ENCODE measurements around the gene SH3BP5L. TPM values are rescaled to one million over a fixed set of nuclear protein-coding genes. Genes with fewer than 3 reads are reported as not detected.

The SH3BP5L gene
- total and polyA plus RNA-seq, 2 of the 13 experiments (the other 11 are each of a cell fraction or from before 2014, with no cell fraction given): 10.3 to 14.9 TPM

DNA sequence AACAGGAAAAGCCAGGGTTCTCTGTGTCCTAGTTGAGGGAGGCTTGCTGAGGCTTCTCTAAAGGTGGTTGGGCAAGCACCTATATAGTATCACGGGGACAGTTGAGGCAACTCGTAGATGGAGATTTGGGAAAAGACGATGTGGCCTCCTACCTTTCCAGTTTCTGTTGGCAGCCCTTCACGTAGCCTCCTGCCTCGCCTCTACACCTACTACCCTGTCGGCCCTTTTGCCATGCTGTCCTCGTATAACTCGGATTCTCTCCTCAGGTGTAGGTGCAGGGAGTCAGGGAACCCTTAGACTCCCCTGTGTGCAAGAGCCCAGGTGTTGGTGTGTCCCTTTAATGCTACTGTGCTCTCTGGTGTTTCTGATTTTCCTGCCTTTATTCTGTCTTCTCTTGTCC is 22.9 kb upstream of the SH3BP5L start:
- H2AFZ ChIP-seq (ENCODE audit: low read length): no peak overlapping the region
- ChIA-PET POLR2A (no interaction called here), CTCF (ENCODE audit: low intra/inter-chr PET ratio, low total read pairs) (no interaction called here)
- H3K27ac ChIP-seq (ENCODE audit: extremely low read length, insufficient read depth, low read length): no peak overlapping the region
- peaks cover 24 to 62% of the 10 kb centered on the region in 2 experiments for H3K36me3 ChIP-seq (replicated peaks in 1 of 2; ENCODE audit: control insufficient read depth in 1 of 2, insufficient read depth in 2 of 2, low read length in 2 of 2)
- ATAC-seq (no peak), DNase-seq (ENCODE audit: low spot score) (no peak), FAIRE-seq (no peak)
- 0 out of 2 replicates have a peak, but pooled peaks cover 3% of the 10 kb centered on the region for H4K20me1 ChIP-seq (ENCODE audit: insufficient read depth, low read length)
- intact Hi-C loops (cut with micrococcal nuclease; ENCODE audit: unreplicated experiment): no loop called here
- no peak overlapping the region for H3K4me3 ChIP-seq (replicated peaks in 1 of 3; ENCODE audit: insufficient read depth in 1 of 3, low read depth in 2 of 3, low read length in 3 of 3)
- no peak overlapping the region for H3K4me2 ChIP-seq (ENCODE audit: low read depth, low read length)
- TF ChIP-seq SSRP1 (CRISPR knock-in tag; IDR thresholded peaks at IDR 0.05) (0 out of 2 replicates have a peak, but pooled peaks have one; percentile 54), HMGXB3 (CRISPR knock-in tag; IDR thresholded peaks at IDR 0.05; ENCODE audit: borderline replicate concordance) (no peak)
- H3K9me3 ChIP-seq (ENCODE audit: low read length): no peaks in the 10 kb centered on the region
- H3K79me2 ChIP-seq (ENCODE audit: insufficient read depth, low read length): no peaks in the 10 kb centered on the region
- H3K27me3 ChIP-seq (ENCODE audit: control insufficient read depth in 1 of 2, insufficient read depth in 2 of 2, low read length in 2 of 2): no peaks in the 10 kb centered on the region
- 96% methylated on average over 8 of the region's 8 CpGs for WGBS (ENCODE audit: low lambda C conversion rate)
- in situ Hi-C loops (cut with HindIII; ENCODE audit: extremely low pct_ligation_motif_present, low pct_unique_long_range_greater_than_20kb): no loop called here
- no peaks in the 10 kb centered on the region for H3K4me1 ChIP-seq (ENCODE audit: insufficient read depth, low read length)
- H3K9ac ChIP-seq (ENCODE audit: insufficient read depth, low read depth, low read length): no peak overlapping the region
- BruUV-seq (replicated peaks): no TSS peak

GRCh38 chr1:248847956-248848561 is 22.3 kb upstream of the SH3BP5L start:
- CTCF ChIA-PET (ENCODE audit: low intra/inter-chr PET ratio, low total read pairs): no interaction called here
- no peaks in the 10 kb centered on the region for H3K79me2 ChIP-seq (ENCODE audit: insufficient read depth, low read length)
- no peak overlapping the region for H3K27ac ChIP-seq (ENCODE audit: extremely low read length, insufficient read depth, low read length)
- H3K4me3 ChIP-seq (replicated peaks in 1 of 3; ENCODE audit: insufficient read depth in 1 of 3, low read depth in 2 of 3, low read length in 3 of 3): no peak overlapping the region
- no peak overlapping the region for H2AFZ ChIP-seq (ENCODE audit: low read length)
- ATAC-seq (no peak), DNase-seq (ENCODE audit: low spot score) (no peak), FAIRE-seq (no peak)
- H3K9me3 ChIP-seq (ENCODE audit: low read length): no peaks in the 10 kb centered on the region
- H3K4me1 ChIP-seq (ENCODE audit: insufficient read depth, low read length): no peaks in the 10 kb centered on the region
- 0 out of 2 replicates have a peak, but pooled peaks cover 3% of the 10 kb centered on the region for H4K20me1 ChIP-seq (ENCODE audit: insufficient read depth, low read length)
- peaks cover 24 to 56% of the 10 kb centered on the region in 2 experiments for H3K36me3 ChIP-seq (replicated peaks in 1 of 2; ENCODE audit: control insufficient read depth in 1 of 2, insufficient read depth in 2 of 2, low read length in 2 of 2)
- no peak overlapping the region for H3K4me2 ChIP-seq (ENCODE audit: low read depth, low read length)
- H3K27me3 ChIP-seq (ENCODE audit: control insufficient read depth in 1 of 2, insufficient read depth in 2 of 2, low read length in 2 of 2): no peaks in the 10 kb centered on the region
- in situ Hi-C loops (cut with HindIII; ENCODE audit: extremely low pct_ligation_motif_present, low pct_unique_long_range_greater_than_20kb) (no loop called here), intact Hi-C loops (cut with micrococcal nuclease; ENCODE audit: unreplicated experiment) (no loop called here)
- 95% methylated on average over 39 of the region's 72 CpGs for WGBS (ENCODE audit: low lambda C conversion rate)
- no peak overlapping the region for H3K9ac ChIP-seq (ENCODE audit: insufficient read depth, low read depth, low read length)
- no TSS peak for BruUV-seq (replicated peaks)
- POLR2A ChIA-PET: no interaction called here
- 0 out of 2 replicates have a peak, but pooled peaks have one; percentile 15 for TF ChIP-seq ZHX1 (CRISPR knock-in tag; IDR thresholded peaks at IDR 0.05; ENCODE audit: low read depth)
- TF ChIP-seq RBFOX2 (IDR thresholded peaks at IDR 0.05; ENCODE audit: low read depth, low read length): peak; percentile 70
- no peak for TF ChIP-seq SAP130 (CRISPR knock-in tag; IDR thresholded peaks at IDR 0.05; ENCODE audit: low read depth)
- TF ChIP-seq ZC3H13 (CRISPR knock-in tag; IDR thresholded peaks at IDR 0.05): peak; percentile 71; the same call in 1 of the 2 replicates
- peak; percentile 84 for TF ChIP-seq AGO2 (optimal IDR thresholded peaks at IDR 0.05; ENCODE audit: low read depth, low read length)
- TF ChIP-seq BORCS8-MEF2B (CRISPR knock-in tag; IDR thresholded peaks at IDR 0.05): no peak
